BE2C (cell line): ENCODE measurements around the gene GOSR2.
"Not testable (repeated sequence)": the region's sequence is repeated elsewhere in the genome, so short reads cannot be mapped to it uniquely, and the experiment has no call there.

Experiments
- DNase-seq: peaks from one replicate; pipeline ENCODE4 v3.0.0-alpha.2; 2020
- H3K27me3 ChIP-seq: fragments of 250-450 bp; sonication (Bioruptor Pico); 2 replicates; pipeline ENCODE4 v1.5.1; 2020; ENCODE audit warnings: mild to moderate bottlenecking
- H3K36me3 ChIP-seq: fragments of 250-450 bp; sonication (Bioruptor Pico); 2 replicates; pipeline ENCODE4 v1.5.1; 2020; ENCODE audit warnings: mild to moderate bottlenecking
- H3K4me1 ChIP-seq: fragments of 250-450 bp; sonication (Bioruptor Pico); 2 replicates; pipeline ENCODE4 v1.5.1; 2020
- H3K4me3 ChIP-seq: 2 replicates; pipeline ENCODE4 v1.5.1; 2011; ENCODE audit warnings: low read depth, low read length
- H3K9me3 ChIP-seq: fragments of 250-450 bp; sonication (Bioruptor Pico); 2 replicates; pipeline ENCODE4 v1.5.1; 2020
- TF ChIP-seq, protein P1 (sequence below): IDR thresholded peaks from 2 replicates; pipeline ENCODE4 v1.5.1; 2012; ENCODE audit warnings: mild to moderate bottlenecking, low read depth, low read length

Gene GOSR2

DNA sequence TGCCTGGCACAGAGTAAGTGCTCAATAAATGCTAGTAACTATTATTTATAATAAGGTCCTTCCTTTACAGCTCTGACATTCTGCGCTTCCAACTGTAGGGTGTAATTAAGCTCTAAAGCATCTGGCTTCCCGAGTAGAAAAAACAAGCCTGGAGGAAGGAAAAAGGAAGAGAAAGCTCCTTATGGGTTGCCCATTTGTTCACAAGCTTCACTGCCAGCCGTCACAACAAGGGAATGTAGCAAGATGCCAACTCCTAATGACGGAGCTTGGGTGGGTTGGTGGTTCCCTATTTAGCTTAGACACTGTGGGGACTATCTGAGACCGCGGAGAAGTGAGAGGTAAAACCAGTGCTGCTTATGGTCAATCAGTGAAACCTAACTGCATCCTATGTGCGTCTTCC, 63.4 kb downstream of the GOSR2 start:
- H3K36me3 ChIP-seq = no peaks in the 10 kb centered on the region
- H3K4me3 ChIP-seq = no peak overlapping the region
- no peaks in the 10 kb centered on the region for H3K9me3 ChIP-seq
- no peaks in the 10 kb centered on the region for H3K4me1 ChIP-seq
- H3K27me3 ChIP-seq = 0 out of 2 replicates have a peak, but pooled peaks cover 2% of the 10 kb centered on the region
- TF ChIP-seq, protein P1, sequence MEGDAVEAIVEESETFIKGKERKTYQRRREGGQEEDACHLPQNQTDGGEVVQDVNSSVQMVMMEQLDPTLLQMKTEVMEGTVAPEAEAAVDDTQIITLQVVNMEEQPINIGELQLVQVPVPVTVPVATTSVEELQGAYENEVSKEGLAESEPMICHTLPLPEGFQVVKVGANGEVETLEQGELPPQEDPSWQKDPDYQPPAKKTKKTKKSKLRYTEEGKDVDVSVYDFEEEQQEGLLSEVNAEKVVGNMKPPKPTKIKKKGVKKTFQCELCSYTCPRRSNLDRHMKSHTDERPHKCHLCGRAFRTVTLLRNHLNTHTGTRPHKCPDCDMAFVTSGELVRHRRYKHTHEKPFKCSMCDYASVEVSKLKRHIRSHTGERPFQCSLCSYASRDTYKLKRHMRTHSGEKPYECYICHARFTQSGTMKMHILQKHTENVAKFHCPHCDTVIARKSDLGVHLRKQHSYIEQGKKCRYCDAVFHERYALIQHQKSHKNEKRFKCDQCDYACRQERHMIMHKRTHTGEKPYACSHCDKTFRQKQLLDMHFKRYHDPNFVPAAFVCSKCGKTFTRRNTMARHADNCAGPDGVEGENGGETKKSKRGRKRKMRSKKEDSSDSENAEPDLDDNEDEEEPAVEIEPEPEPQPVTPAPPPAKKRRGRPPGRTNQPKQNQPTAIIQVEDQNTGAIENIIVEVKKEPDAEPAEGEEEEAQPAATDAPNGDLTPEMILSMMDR = no peak
- no peak for DNase-seq

DNA sequence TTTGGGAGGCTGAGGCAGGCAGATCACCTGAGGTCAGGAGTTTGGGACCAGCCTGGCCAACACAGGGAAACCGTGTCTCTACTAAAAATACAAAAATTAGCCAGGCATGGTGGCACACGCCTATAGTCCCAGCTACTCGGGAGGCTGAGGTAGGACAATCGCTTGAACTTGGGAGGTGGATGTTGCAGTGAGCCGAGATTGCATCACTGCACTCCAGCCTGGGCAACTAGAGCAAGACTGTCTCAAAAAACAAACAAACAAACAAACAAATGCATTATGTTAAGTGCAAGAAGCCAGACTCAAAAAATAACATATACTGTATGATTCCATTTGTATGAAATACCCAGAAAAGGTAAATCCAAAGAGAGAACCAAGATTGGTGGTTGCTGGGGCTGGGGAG, 65.0 kb downstream of the GOSR2 start:
- H3K4me1 ChIP-seq, H3K9me3 ChIP-seq, DNase-seq, H3K36me3 ChIP-seq, H3K4me3 ChIP-seq, H3K27me3 ChIP-seq: not testable (repeated sequence)

DNA sequence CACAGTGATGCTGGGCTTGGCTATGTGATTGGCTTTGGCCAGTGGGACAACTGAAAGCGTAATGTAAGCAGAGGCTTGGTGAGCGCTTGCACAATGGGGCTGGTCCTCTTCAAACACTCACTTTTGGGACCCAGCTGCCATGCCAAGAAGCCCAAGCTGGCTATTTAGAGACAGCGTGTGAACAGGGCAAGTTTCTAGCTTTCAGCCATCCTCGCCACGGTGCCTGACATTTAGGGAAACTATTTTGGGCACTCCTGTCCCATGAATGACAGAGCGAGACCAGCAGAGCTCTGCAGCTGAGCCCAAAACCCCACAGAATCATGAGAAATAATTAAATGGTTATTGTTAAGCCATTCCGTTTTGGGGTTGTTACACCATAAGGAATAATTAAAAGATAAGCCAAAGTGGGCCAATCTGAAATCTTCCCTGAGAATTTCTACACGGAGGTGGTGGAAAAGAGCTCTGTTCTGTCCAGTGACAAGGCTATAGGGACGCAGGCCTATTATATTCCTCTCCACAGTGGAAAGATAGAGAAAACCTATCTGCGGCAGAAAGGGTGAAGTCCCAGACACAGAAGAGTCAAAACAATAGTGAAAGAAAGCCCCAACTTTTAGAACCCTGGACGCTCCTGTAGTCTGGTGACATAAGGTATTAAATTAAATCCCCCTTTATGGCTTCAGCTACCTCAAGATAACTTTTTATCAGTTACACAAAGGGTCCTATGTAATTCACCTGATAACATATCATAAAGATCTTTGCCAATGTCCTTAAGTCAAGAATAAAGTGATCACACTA, 66.9 kb downstream of the GOSR2 start:
- H3K4me3 ChIP-seq = no peak overlapping the region
- TF ChIP-seq, protein P1 = no peak
- no peak for DNase-seq
- H3K9me3 ChIP-seq = no peaks in the 10 kb centered on the region
- no peaks in the 10 kb centered on the region for H3K4me1 ChIP-seq
- H3K36me3 ChIP-seq = no peaks in the 10 kb centered on the region
- H3K27me3 ChIP-seq = 0 out of 2 replicates have a peak, but pooled peaks cover 2% of the 10 kb centered on the region

DNA sequence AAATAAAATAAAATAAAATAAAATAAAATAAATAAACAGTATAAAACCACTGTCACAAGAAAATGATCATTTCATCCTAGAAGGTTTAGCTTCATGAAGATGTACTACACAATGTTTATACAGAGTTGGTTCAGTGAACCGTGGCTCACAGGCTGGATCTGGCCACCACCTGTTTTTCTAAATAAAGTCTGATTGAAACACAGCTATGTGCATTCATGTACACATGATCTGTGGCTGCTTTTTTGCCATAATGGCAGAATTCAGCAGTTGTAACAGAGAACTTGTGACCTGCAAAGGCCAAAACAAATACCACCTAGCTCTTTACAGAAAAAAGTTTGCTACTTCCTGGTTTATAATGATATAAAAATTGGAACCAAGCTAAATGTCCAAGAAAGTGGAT, 68.7 kb downstream of the GOSR2 start:
- H3K4me1 ChIP-seq = no peaks in the 10 kb centered on the region
- H3K4me3 ChIP-seq = no peak overlapping the region
- TF ChIP-seq, protein P1 = no peak
- 0 out of 2 replicates have a peak, but pooled peaks cover 2% of the 10 kb centered on the region for H3K27me3 ChIP-seq
- no peak for DNase-seq
- H3K36me3 ChIP-seq = no peaks in the 10 kb centered on the region
- no peaks in the 10 kb centered on the region for H3K9me3 ChIP-seq
